Endothelial cell of umbilical vein (primary cell): ENCODE results near the gene B9D1. TPM values are rescaled to one million over a fixed set of nuclear protein-coding genes. Genes with fewer than 3 reads are reported as not detected.

ENCODE experiments used
- BruUV-seq: library from RNA; stranded (reverse); fragments of 400-500 nt; replicated peaks from 2 replicates; lab custom pipeline; 2021; lab: Mats Ljungman, UMichigan
- CTCF ChIA-PET: fragments of 300-600, 350-600 bp; sonication (Branson Sonifier 250); formaldehyde crosslinking; loops from one replicate; lab custom pipeline; 2021; ENCODE audit warnings: antibody characterized with exemption, inconsistent platforms; lab: Charles Lee
- POLR2A ChIA-PET: fragments of 300-600, 350-600 bp; sonication (Branson Sonifier 250); formaldehyde crosslinking; loops from one replicate; lab custom pipeline; 2021; ENCODE audit warnings: antibody characterized with exemption, inconsistent platforms; lab: Charles Lee
- DNase-seq: peaks from one replicate; pipeline ENCODE4 v3.0.0-alpha.2; 2011; ENCODE audit warnings: low read depth, low spot score
- FAIRE-seq: peaks from 2 replicates; lab custom pipeline; 2011; peaks lifted over from hg19 to GRCh38; lab: Jason Lieb, UNC
- H2AFZ ChIP-seq: 2 replicates; pipeline ENCODE4 v1.6.0; 2012; ENCODE audit warnings: low read depth, low read length, control low read depth, inconsistent platforms
- H3K27ac ChIP-seq: 2 replicates; pipeline ENCODE4 v1.5.1; 2011; ENCODE audit warnings: low read depth, mild to moderate bottlenecking, control low read depth, low read length, moderate library complexity; ENCODE audit not compliant: insufficient read depth
- H3K27me3 ChIP-seq, 2 experiments: 2 replicates each; pipeline versions ENCODE4 v1.6.0 to v1.6.1; 2011; ENCODE audit warnings: low read length in 2 of 2, mixed read lengths in 1 of 2; ENCODE audit not compliant: control insufficient read depth in 2 of 2, insufficient read depth in 2 of 2
- H3K36me3 ChIP-seq, 2 experiments: 2 replicates in 1 of 2; 3 replicates in 1 of 2; pipeline ENCODE4 v1.5.1; 2011; ENCODE audit warnings: low read length in 2 of 2, mild to moderate bottlenecking in 1 of 2, moderate library complexity in 1 of 2; ENCODE audit not compliant: control insufficient read depth in 2 of 2, insufficient read depth in 2 of 2; ENCODE audit errors: extremely low read depth in 1 of 2
- H3K4me1 ChIP-seq: 3 replicates; pipeline ENCODE4 v1.5.1; 2011; ENCODE audit warnings: mild to moderate bottlenecking, low read length; ENCODE audit not compliant: control insufficient read depth, insufficient read depth; ENCODE audit errors: extremely low read depth
- H3K4me2 ChIP-seq: 2 replicates; pipeline ENCODE4 v1.6.1; 2011; ENCODE audit warnings: low read length, control low read depth, mixed read lengths; ENCODE audit not compliant: insufficient read depth
- H3K4me3 ChIP-seq, 3 experiments: fragments of 200-600 bp in 1 of 3; sonication (generic), shearing (Covaris generic) in 1 of 3; replicated peaks in 1 of 3; 2 replicates each; pipeline ENCODE4 v1.5.1; 2011 to 2016; ENCODE audit warnings: control low read depth in 3 of 3, low read length in 3 of 3, mild to moderate bottlenecking in 2 of 3, inconsistent platforms in 1 of 3, low read depth in 1 of 3, moderate library complexity in 1 of 3; ENCODE audit not compliant: insufficient read depth in 1 of 3
- H3K79me2 ChIP-seq: 2 replicates; pipeline ENCODE4 v1.6.0; 2012; ENCODE audit warnings: low read length, inconsistent platforms; ENCODE audit not compliant: control insufficient read depth, insufficient read depth
- H3K9ac ChIP-seq: replicated peaks from 2 replicates; pipeline ENCODE3; 2011; ENCODE audit warnings: low read length, control low read depth; ENCODE audit not compliant: insufficient read depth; ENCODE audit errors: extremely low read depth
- H3K9me1 ChIP-seq: replicated peaks from 3 replicates; pipeline ENCODE4 v1.6.0; 2011; ENCODE audit warnings: mild to moderate bottlenecking, low read length; ENCODE audit not compliant: control insufficient read depth, insufficient read depth; ENCODE audit errors: extremely low read depth
- H3K9me3 ChIP-seq: replicated peaks from 2 replicates; pipeline ENCODE4 v1.5.1; 2012; ENCODE audit warnings: low read length, inconsistent platforms; ENCODE audit not compliant: control insufficient read depth, insufficient read depth
- H4K20me1 ChIP-seq: replicated peaks from 2 replicates; pipeline ENCODE3; 2011; ENCODE audit warnings: mild to moderate bottlenecking, low read length; ENCODE audit not compliant: control insufficient read depth, insufficient read depth; ENCODE audit errors: extremely low read depth
- CTCF ChIP-seq, 2 donors: IDR thresholded peaks; 1 replicate in 1 of 2; 2 replicates in 1 of 2; pipeline ENCODE4 v1.5.1; 2011; ENCODE audit warnings: low read length in 2 of 2, mild to moderate bottlenecking in 2 of 2, moderate library complexity in 2 of 2, control low read depth in 1 of 2, inconsistent platforms in 1 of 2, low read depth in 1 of 2; ENCODE audit not compliant: insufficient read depth in 1 of 2; ENCODE audit errors: extremely low read depth in 1 of 2
- EZH2 ChIP-seq: IDR thresholded peaks from 2 replicates; pipeline ENCODE4 v1.6.1; 2012; ENCODE audit warnings: borderline replicate concordance, low read depth, mild to moderate bottlenecking, moderate library complexity, low read length, inconsistent platforms; ENCODE audit not compliant: severe bottlenecking
- GATA2 ChIP-seq: IDR thresholded peaks from 2 replicates; pipeline ENCODE4 v1.7.0; 2011; ENCODE audit warnings: low read depth, mild to moderate bottlenecking, moderate library complexity, mixed read lengths, low read length; ENCODE audit not compliant: insufficient read length, insufficient read depth
- JUN ChIP-seq: IDR thresholded peaks from 2 replicates; pipeline ENCODE4 v1.6.1; 2011; ENCODE audit warnings: borderline replicate concordance, low read depth; ENCODE audit not compliant: insufficient read length, insufficient read depth
- MAX ChIP-seq: IDR thresholded peaks from 2 replicates; pipeline ENCODE4 v1.6.1; 2011; ENCODE audit not compliant: insufficient read depth, insufficient read length
- MYC ChIP-seq: IDR thresholded peaks from one replicate; pipeline ENCODE4 v1.6.1; 2011; ENCODE audit warnings: mild to moderate bottlenecking, low read depth, low read length
- dilution Hi-C: fragments of 300-500 bp; cut with MboI; formaldehyde crosslinking; loops from one replicate; pipeline ENCODE4 v1.15.0; 2019; ENCODE audit warnings: low sequenced_read_pairs; ENCODE audit not compliant: extremely low pct_ligation_motif_present
- intact Hi-C: fragments of 100-400 bp; cut with micrococcal nuclease; formaldehyde crosslinking; loops from one replicate; pipeline ENCODE4 v1.10.0; 2022
- polyA plus RNA-seq, 4 experiments: library from polyadenylated mRNA; depleted of rRNA in 3 of 4; stranded (reverse) in 3 of 4; unstranded in 1 of 4; fragments of >200 nt; gene quantifications; 2 replicates each; pipeline versions ENCODE4 v1.2.1 to v1.2.3, GENCODE V29; 2011 to 2012; ENCODE audit warnings: missing spikeins in 1 of 4
- total RNA-seq: library from RNA; stranded (reverse); gene quantifications from 2 replicates; pipeline ENCODE4 v1.2.3, GENCODE V29; 2021

The B9D1 gene
- total and polyA plus RNA-seq, 2 donors (not counting 3 experiments of a cell fraction or from before 2014, with no cell fraction given): 20.5 to 55.8 TPM

- no peaks in the 10 kb centered on the region for H3K9me3 ChIP-seq
- no peak overlapping the region for H3K27ac ChIP-seq
- FAIRE-seq (peak; percentile 64), DNase-seq (peak; percentile 68)
- TF ChIP-seq CTCF (IDR thresholded peaks at IDR 0.05; ENCODE audit: extremely low read depth in 1 of 2, insufficient read depth in 1 of 2, low read depth in 1 of 2, low read length in 2 of 2) (no peak), MYC (no peak), GATA2 (no peak), MAX (no peak), EZH2 (no peak), JUN (no peak)
- POLR2A ChIA-PET: no interaction called here
- peak overlapping the region; percentile 43 for H2AFZ ChIP-seq
- peaks cover 0 to 2% of the 10 kb centered on the region in 2 experiments for H3K27me3 ChIP-seq
- no peaks in the 10 kb centered on the region for H3K36me3 ChIP-seq
- no peak overlapping the region for H3K9ac ChIP-seq
- H3K79me2 ChIP-seq: no peaks in the 10 kb centered on the region
- dilution Hi-C loops (no loop called here), intact Hi-C loops (no loop called here)
- H3K4me1 ChIP-seq: peaks cover 10% of the 10 kb centered on the region
- CTCF ChIA-PET: interaction anchor here (1.4 to 1.9 kb wide), 2 partner anchors 49 to 364 kb away, joined by 5 read pairs; no protein-coding TSS in a partner anchor
- H4K20me1 ChIP-seq: no peaks in the 10 kb centered on the region
- no peaks in the 10 kb centered on the region for H3K9me1 ChIP-seq
- no TSS peak for BruUV-seq
- H3K4me3 ChIP-seq: no peak overlapping the region
- H3K4me2 ChIP-seq: no peak overlapping the region
These were observed 36.0 kb upstream of the B9D1 start for GRCh38 chr17:19398301-19399181.
